CD4-positive, CD25-positive, alpha-beta regulatory T cell (primary cell): ENCODE data around the gene TECPR1. TPM values are rescaled to one million over a fixed set of nuclear protein-coding genes. Genes with fewer than 3 reads are reported as not detected.

Experiments
- ATAC-seq, 2 donors: fragments of 150-1000 bp; cut with Tn5 transposase; one replicate each; pipeline ENCODE4 v1.10.0; 2021; ENCODE audit warnings: low read depth in 2 of 2, moderate number of reproducible peaks in 2 of 2, moderate library complexity in 1 of 2
- DNase-seq, 3 donors: peaks; one replicate each; pipeline versions ENCODE4 v3.0.0 to v3.0.0-alpha.2; 2012 to 2022; ENCODE audit warnings: mixed read lengths in 1 of 3
- H3K27ac ChIP-seq: one replicate; pipeline ENCODE4 v1.7.0; 2013; ENCODE audit warnings: mild to moderate bottlenecking, low read length; ENCODE audit not compliant: insufficient read depth, poor library complexity, severe bottlenecking
- H3K27me3 ChIP-seq: one replicate; pipeline ENCODE4 v1.7.0; 2013; ENCODE audit warnings: low read length; ENCODE audit not compliant: control insufficient read depth, insufficient read depth
- H3K36me3 ChIP-seq: one replicate; pipeline ENCODE4 v1.7.0; 2013; ENCODE audit warnings: mild to moderate bottlenecking, low read length, moderate library complexity; ENCODE audit not compliant: control insufficient read depth, insufficient read depth
- H3K4me1 ChIP-seq: 2 replicates; pipeline ENCODE4 v1.7.0; 2013; ENCODE audit warnings: mild to moderate bottlenecking, low read length; ENCODE audit not compliant: insufficient read depth, control insufficient read depth, poor library complexity, severe bottlenecking
- H3K4me3 ChIP-seq: one replicate; pipeline ENCODE4 v1.7.0; 2013; ENCODE audit warnings: low read depth, mild to moderate bottlenecking, low read length, moderate library complexity
- H3K9me3 ChIP-seq, 2 experiments: 1 replicate in 1 of 2; 2 replicates in 1 of 2; pipeline ENCODE4 v1.7.0; 2013; ENCODE audit warnings: low read length in 2 of 2, mild to moderate bottlenecking in 1 of 2, moderate library complexity in 1 of 2; ENCODE audit not compliant: control insufficient read depth in 2 of 2
- H3K27ac Mint-ChIP-seq, 3 donors: one replicate each; pipeline ENCODE4 v1.8.0; 2020 to 2022; ENCODE audit warnings: mild to moderate bottlenecking in 3 of 3, mixed read lengths in 3 of 3, moderate library complexity in 2 of 3
- H3K27me3 Mint-ChIP-seq: one replicate; pipeline ENCODE4 v1.8.0; 2022; ENCODE audit warnings: mild to moderate bottlenecking, mixed read lengths
- H3K36me3 Mint-ChIP-seq: one replicate; pipeline ENCODE4 v1.8.0; 2020; ENCODE audit warnings: mixed read lengths
- H3K4me1 Mint-ChIP-seq, 4 donors: one replicate each; pipeline ENCODE4 v1.8.0; 2020 to 2022; ENCODE audit warnings: mixed read lengths in 4 of 4, mild to moderate bottlenecking in 1 of 4
- H3K4me3 Mint-ChIP-seq, 4 donors: one replicate each; pipeline ENCODE4 v1.8.0; 2020 to 2022; ENCODE audit warnings: mild to moderate bottlenecking in 4 of 4, mixed read lengths in 4 of 4, moderate library complexity in 3 of 4
- H3K9me3 Mint-ChIP-seq, 7 donors: one replicate each; pipeline ENCODE4 v1.8.0; 2020 to 2022; ENCODE audit warnings: mixed read lengths in 7 of 7, mild to moderate bottlenecking in 3 of 7, moderate library complexity in 2 of 7
- polyA plus RNA-seq, 4 donors: library from polyadenylated mRNA; unstranded; fragments of 300-500 nt; fragmentation: Illumina TruSeq; gene quantifications; one replicate each; pipeline ENCODE4 v1.2.3, GENCODE V29; 2021
- total RNA-seq: library from RNA; stranded (reverse); gene quantifications from one replicate; pipeline ENCODE4 v1.2.3, GENCODE V29; 2022

Gene TECPR1
- total and polyA plus RNA-seq, 5 donors from 2014 or later = 11.0 to 118 (median 20.1) TPM

- H3K27ac Mint-ChIP-seq = peak overlapping the region in 1 of 3 donors; percentile 39
- H3K4me1 Mint-ChIP-seq = peaks cover 0 to 4% (median under 1%) of the 10 kb centered on the region in 4 donors
- peaks cover 26% of the 10 kb centered on the region for H3K36me3 Mint-ChIP-seq
- H3K27me3 ChIP-seq = no peaks in the 10 kb centered on the region
- no peaks in the 10 kb centered on the region for H3K27me3 Mint-ChIP-seq
- ATAC-seq (no peak), DNase-seq (no peak)
- H3K9me3 ChIP-seq = no peaks in the 10 kb centered on the region
- H3K36me3 ChIP-seq = peaks cover 24% of the 10 kb centered on the region
- H3K9me3 Mint-ChIP-seq = no peaks in the 10 kb centered on the region
- H3K4me3 ChIP-seq = no peak overlapping the region
- H3K4me3 Mint-ChIP-seq = no peak overlapping the region
- no peaks in the 10 kb centered on the region for H3K4me1 ChIP-seq
- H3K27ac ChIP-seq = no peak overlapping the region
These were observed 71.3 kb downstream of the TECPR1 start for GRCh38 chr7:98180751-98181150.

GRCh38 chr7:98178762-98179490, 73.1 kb downstream of the TECPR1 start:
- Histone ChIP-seq H3K36me3 (peaks cover 40% of the 10 kb centered on the region), H3K4me3 (no peak overlapping the region), H3K27me3 (no peaks in the 10 kb centered on the region), H3K27ac (no peak overlapping the region), H3K4me1 (no peaks in the 10 kb centered on the region), H3K9me3 (no peaks in the 10 kb centered on the region)
- Mint-ChIP-seq H3K27ac (no peak overlapping the region), H3K9me3 (no peaks in the 10 kb centered on the region), H3K4me3 (no peak overlapping the region), H3K4me1 (peaks cover 0 to 5% (median 2%) of the 10 kb centered on the region in 4 donors), H3K27me3 (no peaks in the 10 kb centered on the region), H3K36me3 (peaks cover 41% of the 10 kb centered on the region)
- ATAC-seq = no peak
- no peak for DNase-seq

GRCh38 chr7:98178321-98178720, 73.7 kb downstream of the TECPR1 start:
- H3K4me3 Mint-ChIP-seq = no peak overlapping the region
- peaks cover 44% of the 10 kb centered on the region for H3K36me3 ChIP-seq
- no peaks in the 10 kb centered on the region for H3K9me3 Mint-ChIP-seq

GRCh38 chr7:98177553-98177952, 74.5 kb downstream of the TECPR1 start:
- Mint-ChIP-seq H3K9me3 (no peaks in the 10 kb centered on the region), H3K4me3 (no peak overlapping the region), H3K27me3 (no peaks in the 10 kb centered on the region), H3K36me3 (peaks cover 39% of the 10 kb centered on the region), H3K27ac (no peak overlapping the region), H3K4me1 (peaks cover 0 to 5% (median 2%) of the 10 kb centered on the region in 4 donors)
- DNase-seq = no peak
- peaks cover 51% of the 10 kb centered on the region for H3K36me3 ChIP-seq
- no peaks in the 10 kb centered on the region for H3K4me1 ChIP-seq
- ATAC-seq = no peak
- H3K4me3 ChIP-seq = no peak overlapping the region
- H3K27me3 ChIP-seq = no peaks in the 10 kb centered on the region
- no peaks in the 10 kb centered on the region for H3K9me3 ChIP-seq
- no peak overlapping the region for H3K27ac ChIP-seq

More at GRCh38 chr7:98178321-98178720, 73.7 kb downstream of the TECPR1 start:
- Histone ChIP-seq H3K9me3 (no peaks in the 10 kb centered on the region), H3K4me1 (no peaks in the 10 kb centered on the region), H3K4me3 (no peak overlapping the region), H3K27me3 (no peaks in the 10 kb centered on the region), H3K27ac (no peak overlapping the region)
- no peak overlapping the region for H3K27ac Mint-ChIP-seq
- DNase-seq (no peak), ATAC-seq (no peak)
- peaks cover 41% of the 10 kb centered on the region for H3K36me3 Mint-ChIP-seq
- H3K27me3 Mint-ChIP-seq = no peaks in the 10 kb centered on the region
- H3K4me1 Mint-ChIP-seq = peaks cover 0 to 5% (median 2%) of the 10 kb centered on the region in 4 donors

GRCh38 chr7:98175260-98175940, 76.6 kb downstream of the TECPR1 start:
- DNase-seq = no peak
- Mint-ChIP-seq H3K27me3 (no peaks in the 10 kb centered on the region), H3K36me3 (peaks cover 42% of the 10 kb centered on the region), H3K9me3 (no peaks in the 10 kb centered on the region), H3K4me3 (peak overlapping the region in 1 of 4 donors; percentile 57), H3K27ac (peak overlapping the region in 1 of 3 donors; percentile 72), H3K4me1 (peaks cover 0 to 4% (median 1%) of the 10 kb centered on the region in 4 donors)
- ATAC-seq = no peak
- H3K9me3 ChIP-seq = no peaks in the 10 kb centered on the region
- peaks cover 65% of the 10 kb centered on the region for H3K36me3 ChIP-seq
- H3K27ac ChIP-seq = no peak overlapping the region
- H3K4me3 ChIP-seq = no peak overlapping the region
- no peaks in the 10 kb centered on the region for H3K27me3 ChIP-seq
- H3K4me1 ChIP-seq = no peaks in the 10 kb centered on the region

- Histone ChIP-seq H3K27me3 (no peaks in the 10 kb centered on the region), H3K4me1 (no peaks in the 10 kb centered on the region), H3K9me3 (no peaks in the 10 kb centered on the region), H3K4me3 (no peak overlapping the region), H3K27ac (no peak overlapping the region), H3K36me3 (peaks cover 61% of the 10 kb centered on the region)
- no peaks in the 10 kb centered on the region for H3K27me3 Mint-ChIP-seq
- peak overlapping the region in 1 of 3 donors; percentile 72 for H3K27ac Mint-ChIP-seq
- DNase-seq (no peak), ATAC-seq (no peak)
- peaks cover 40% of the 10 kb centered on the region for H3K36me3 Mint-ChIP-seq
- H3K4me1 Mint-ChIP-seq = peaks cover 0 to 6% (median 3%) of the 10 kb centered on the region in 4 donors
- no peaks in the 10 kb centered on the region for H3K9me3 Mint-ChIP-seq
- H3K4me3 Mint-ChIP-seq = peak overlapping the region in 1 of 4 donors; percentile 57
These were observed 77.4 kb downstream of the TECPR1 start for GRCh38 chr7:98174334-98175259.

GRCh38 chr7:98171449-98171848, 80.6 kb downstream of the TECPR1 start:
- H3K9me3 ChIP-seq = no peaks in the 10 kb centered on the region
- H3K4me1 ChIP-seq = no peaks in the 10 kb centered on the region
- Mint-ChIP-seq H3K27me3 (no peaks in the 10 kb centered on the region), H3K4me3 (no peak overlapping the region), H3K9me3 (no peaks in the 10 kb centered on the region), H3K27ac (no peak overlapping the region), H3K4me1 (peaks cover 5 to 31% (median 20%) of the 10 kb centered on the region in 4 donors), H3K36me3 (peaks cover 35% of the 10 kb centered on the region)
- no peak for DNase-seq
- H3K27me3 ChIP-seq = no peaks in the 10 kb centered on the region
- ATAC-seq = no peak
- H3K27ac ChIP-seq = no peak overlapping the region
- no peak overlapping the region for H3K4me3 ChIP-seq
- H3K36me3 ChIP-seq = peaks cover 41% of the 10 kb centered on the region
